IMR-90 (cell line): ENCODE measurements around the gene GLE1. TPM values are rescaled to one million over a fixed set of nuclear protein-coding genes. Genes with fewer than 3 reads are reported as not detected.

Source experiments
- ATAC-seq: fragments of 200-7000 bp; cut with Tn5 transposase; 2 replicates; pipeline ENCODE4 v1.9.1; 2020; ENCODE audit warnings: low read depth, mild to moderate bottlenecking, moderate library complexity
- BruUV-seq: library from RNA; stranded (reverse); fragments of 400-500 nt; replicated peaks from 2 replicates; lab custom pipeline; 2021; lab: Mats Ljungman, UMichigan
- CTCF ChIA-PET: fragments of 300-600 bp; formaldehyde crosslinking; extraction: SDS; loops from one replicate; lab custom pipeline; 2021; ENCODE audit warnings: antibody characterized with exemption; lab: Yijun Ruan, JAX
- POLR2A ChIA-PET: fragments of 300-600 bp; sonication (Branson Sonifier 250); formaldehyde crosslinking; loops from one replicate; lab custom pipeline; 2022; ENCODE audit warnings: antibody characterized with exemption; ENCODE audit not compliant: unreplicated experiment; lab: Charles Lee
- DNase-seq: peaks from one replicate; pipeline ENCODE4 v3.0.0; 2013
- H2AFZ ChIP-seq: replicated peaks from 2 replicates; pipeline ENCODE3; 2013; ENCODE audit warnings: low read length, mild to moderate bottlenecking; ENCODE audit not compliant: poor library complexity
- H2AK5ac ChIP-seq: 2 replicates; pipeline ENCODE4 v1.6.1; 2013; ENCODE audit warnings: low read depth, low read length, inconsistent platforms
- H2AK9ac ChIP-seq: replicated peaks from 2 replicates; pipeline ENCODE3; 2013; ENCODE audit warnings: mild to moderate bottlenecking, low read depth, low read length, moderate library complexity; ENCODE audit not compliant: poor library complexity
- H2BK120ac ChIP-seq: 2 replicates; pipeline ENCODE4 v1.6.1; 2013; ENCODE audit warnings: low read depth, low read length, inconsistent platforms
- H2BK15ac ChIP-seq: 3 replicates; pipeline ENCODE4 v1.6.1; 2013; ENCODE audit warnings: low read depth, low read length, inconsistent platforms
- H2BK20ac ChIP-seq: 2 replicates; pipeline ENCODE4 v1.6.1; 2013; ENCODE audit warnings: low read depth, mild to moderate bottlenecking, inconsistent platforms, low read length, moderate library complexity
- H2BK5ac ChIP-seq: 2 replicates; pipeline ENCODE4 v1.6.1; 2013; ENCODE audit warnings: mild to moderate bottlenecking, low read depth, low read length, inconsistent platforms; ENCODE audit not compliant: poor library complexity, severe bottlenecking
- H3K14ac ChIP-seq: replicated peaks from 2 replicates; pipeline ENCODE4 v1.6.1; 2013; ENCODE audit warnings: low read depth, low read length, inconsistent platforms
- H3K18ac ChIP-seq: 2 replicates; pipeline ENCODE4 v1.6.1; 2013; ENCODE audit warnings: low read depth, low read length, control low read depth
- H3K23ac ChIP-seq: 2 replicates; pipeline ENCODE4 v1.6.1; 2013; ENCODE audit warnings: low read depth, low read length, inconsistent platforms
- H3K27ac ChIP-seq: 2 replicates; pipeline ENCODE4 v1.5.1; 2013; ENCODE audit warnings: mild to moderate bottlenecking, control low read depth, low read length; ENCODE audit not compliant: insufficient read depth
- H3K27me3 ChIP-seq: 2 replicates; pipeline ENCODE4 v1.6.1; 2013; ENCODE audit warnings: low read length; ENCODE audit not compliant: control insufficient read depth, insufficient read depth
- H3K36me3 ChIP-seq: 2 replicates; pipeline ENCODE4 v1.6.1; 2013; ENCODE audit warnings: low read length, mixed read lengths; ENCODE audit not compliant: control insufficient read depth, insufficient read depth
- H3K4ac ChIP-seq: 2 replicates; pipeline ENCODE4 v1.6.1; 2013; ENCODE audit warnings: low read depth, low read length, inconsistent platforms
- H3K4me1 ChIP-seq: 2 replicates; pipeline ENCODE4 v1.6.1; 2013; ENCODE audit warnings: low read length, mixed read lengths; ENCODE audit not compliant: control insufficient read depth, insufficient read depth
- H3K4me2 ChIP-seq: 2 replicates; pipeline ENCODE4 v1.6.1; 2013; ENCODE audit warnings: low read depth, mild to moderate bottlenecking, control low read depth, low read length, moderate library complexity
- H3K4me3 ChIP-seq: 2 replicates; pipeline ENCODE4 v1.5.1; 2013; ENCODE audit warnings: low read depth, mild to moderate bottlenecking, control low read depth, low read length, moderate library complexity; ENCODE audit not compliant: insufficient read depth
- H3K56ac ChIP-seq: 2 replicates; pipeline ENCODE4 v1.6.1; 2013; ENCODE audit warnings: low read length, inconsistent platforms; ENCODE audit not compliant: insufficient read depth; ENCODE audit errors: extremely low read depth
- H3K79me1 ChIP-seq, 2 experiments: 2 replicates each; pipeline ENCODE4 v1.6.1; 2013; ENCODE audit warnings: low read length in 2 of 2, inconsistent platforms in 1 of 2, low read depth in 1 of 2
- H3K9ac ChIP-seq: 2 replicates; pipeline ENCODE4 v1.6.1; 2013; ENCODE audit warnings: low read depth, low read length, control low read depth
- H3K9me1 ChIP-seq: 2 replicates; pipeline ENCODE4 v1.6.1; 2013; ENCODE audit warnings: low read length, inconsistent platforms; ENCODE audit not compliant: insufficient read depth
- H3K9me3 ChIP-seq: 2 replicates; pipeline ENCODE4 v1.6.1; 2013; ENCODE audit warnings: low read length; ENCODE audit not compliant: control insufficient read depth, insufficient read depth
- H4K20me1 ChIP-seq: 2 replicates; pipeline ENCODE4 v1.6.1; 2013; ENCODE audit warnings: low read length, inconsistent platforms; ENCODE audit not compliant: insufficient read depth
- H4K5ac ChIP-seq: 2 replicates; pipeline ENCODE4 v1.6.1; 2013; ENCODE audit warnings: mild to moderate bottlenecking, low read depth, low read length, control low read depth
- H4K8ac ChIP-seq, 2 experiments: 2 replicates each; pipeline ENCODE4 v1.6.1; 2013; ENCODE audit warnings: low read depth in 2 of 2, low read length in 2 of 2, control low read depth in 1 of 2, inconsistent platforms in 1 of 2
- H4K91ac ChIP-seq: 2 replicates; pipeline ENCODE4 v1.6.1; 2013; ENCODE audit warnings: low read depth, low read length, inconsistent platforms; ENCODE audit not compliant: insufficient read depth
- BHLHE40 ChIP-seq: fragments of 150-350 bp; IDR thresholded peaks from 2 replicates; pipeline ENCODE4 v1.6.1; 2016; ENCODE audit warnings: mild to moderate bottlenecking, low read depth, low read length
- CEBPB ChIP-seq: IDR thresholded peaks from 2 replicates; pipeline ENCODE4 v1.6.1; 2012; ENCODE audit warnings: low read depth, low read length, improper control_type of control experiment
- CHD1 ChIP-seq: IDR thresholded peaks from 2 replicates; pipeline ENCODE4 v1.6.1; 2012; ENCODE audit warnings: low read depth, low read length, improper control_type of control experiment
- MAFK ChIP-seq: IDR thresholded peaks from 2 replicates; pipeline ENCODE4 v1.6.1; 2012; ENCODE audit warnings: low read depth, low read length, improper control_type of control experiment
- RAD21 ChIP-seq: IDR thresholded peaks from 2 replicates; pipeline ENCODE4 v1.6.1; 2012; ENCODE audit warnings: low read length, improper control_type of control experiment
- SMC3 ChIP-seq: fragments of 150-350 bp; IDR thresholded peaks from 2 replicates; pipeline ENCODE4 v1.6.1; 2016; ENCODE audit warnings: low read depth, mild to moderate bottlenecking, antibody characterized with exemption, low read length, moderate library complexity
- USF2 ChIP-seq: fragments of 150-350 bp; IDR thresholded peaks from 2 replicates; pipeline ENCODE4 v1.6.1; 2017; ENCODE audit warnings: mild to moderate bottlenecking, antibody characterized with exemption, low read length, low read depth
- WGBS, 2 experiments: methylation state at CpG; one replicate each; pipeline versions ENCODE4 v1.1.5 to v1.1.7; 2013; ENCODE audit warnings: missing lambda C conversion rate in 2 of 2; ENCODE audit not compliant: insufficient read length in 1 of 2; ENCODE audit errors: extremely low coverage in 2 of 2; 5-methylcytosine and 5-hydroxymethylcytosine counted together
- dilution Hi-C: fragments of 300-500 bp; cut with HindIII; formaldehyde crosslinking; loops from one replicate; pipeline ENCODE4 v1.14.3; 2018; ENCODE audit warnings: low sequenced_read_pairs; ENCODE audit not compliant: unreplicated experiment
- in situ Hi-C: fragments of 300-500 bp; cut with MboI; formaldehyde crosslinking; loops from 3 replicates; pipeline ENCODE4 v1.14.3; 2019; ENCODE audit warnings: low sequenced_read_pairs, inconsistent platforms, mixed read lengths
- intact Hi-C: fragments of 100-400 bp; cut with micrococcal nuclease; formaldehyde crosslinking; loops from 2 replicates; pipeline ENCODE4 v1.10.0; 2022
- polyA plus RNA-seq, 3 experiments: library from polyadenylated mRNA; depleted of rRNA; stranded (reverse); fragments of >200 nt; gene quantifications; 2 replicates each; pipeline ENCODE4 v1.2.3, GENCODE V29; 2012; ENCODE audit warnings: low replicate concordance in 1 of 3
- total RNA-seq: library from RNA; depleted of rRNA; stranded (reverse); fragments of >200 nt; gene quantifications from 2 replicates; pipeline ENCODE4 v1.2.3, GENCODE V29; 2012
- TF ChIP-seq, protein P1 (sequence below): conservative IDR thresholded peaks from 2 replicates; pipeline ENCODE4 v1.5.1; 2012; ENCODE audit warnings: mild to moderate bottlenecking, low read depth, low read length, improper control_type of control experiment
- TF ChIP-seq, protein P2 (sequence below): fragments of 150-350 bp; IDR thresholded peaks from 2 replicates; pipeline ENCODE4 v1.6.1; 2016; ENCODE audit warnings: low read depth, mild to moderate bottlenecking, low read length, moderate library complexity, borderline replicate concordance

Gene GLE1
- total and polyA plus RNA-seq, 2 of the 4 experiments (the other 2 are of a cell fraction): 14.3 to 39.4 TPM

DNA sequence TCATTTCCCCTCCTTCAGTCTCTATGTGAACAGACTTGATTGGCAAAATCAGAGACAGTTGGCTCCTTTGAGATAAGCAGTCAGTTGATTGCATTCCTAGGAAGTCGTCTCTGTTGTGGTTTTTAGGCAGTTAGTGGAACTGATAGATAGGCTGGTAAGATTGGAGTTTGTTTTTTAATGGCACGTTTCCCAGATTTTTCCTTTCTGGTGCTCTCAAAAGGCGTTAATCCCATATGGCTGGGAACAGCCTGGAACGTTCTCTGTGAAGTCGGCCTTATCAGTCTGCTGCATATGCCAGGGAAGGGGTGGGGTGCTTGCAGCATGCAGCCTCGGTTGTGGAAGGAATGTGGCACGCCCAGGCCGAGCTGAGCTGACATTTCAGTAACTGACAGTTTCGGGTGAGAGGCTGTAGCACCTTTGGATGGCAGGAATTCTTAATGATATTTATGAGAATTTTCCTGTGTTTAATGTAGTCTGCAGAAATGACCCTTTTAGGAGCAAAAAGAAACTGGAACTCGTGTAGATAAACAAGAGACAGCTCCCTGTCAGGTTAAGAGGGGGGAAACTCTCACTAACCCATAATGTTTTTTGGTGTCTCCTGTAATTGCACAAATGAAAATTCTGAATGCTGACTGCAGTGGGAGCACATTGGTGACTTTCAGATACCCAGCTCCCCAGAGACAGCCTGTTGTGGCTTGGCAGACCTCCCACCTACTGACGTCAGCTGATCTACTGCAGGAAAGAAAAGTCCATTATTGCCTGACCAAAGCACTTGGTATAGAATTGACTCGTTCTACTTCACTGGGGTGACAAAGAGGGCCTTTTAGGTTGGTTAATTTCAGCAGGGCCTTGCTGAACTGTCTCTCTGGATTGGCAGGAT, 54.2 kb downstream of the GLE1 start (continued):
- no peak for TF ChIP-seq USF2
- no peak for TF ChIP-seq CHD1
- TF ChIP-seq SMC3: no peak

- peaks cover 3% of the 10 kb centered on the region; the same call in 1 of the 2 replicates for H3K4me1 ChIP-seq
- dilution Hi-C loops: no loop called here
- no peak for TF ChIP-seq SMC3
- no peak for TF ChIP-seq BHLHE40
- TF ChIP-seq MAFK: no peak
- TF ChIP-seq, protein P1, sequence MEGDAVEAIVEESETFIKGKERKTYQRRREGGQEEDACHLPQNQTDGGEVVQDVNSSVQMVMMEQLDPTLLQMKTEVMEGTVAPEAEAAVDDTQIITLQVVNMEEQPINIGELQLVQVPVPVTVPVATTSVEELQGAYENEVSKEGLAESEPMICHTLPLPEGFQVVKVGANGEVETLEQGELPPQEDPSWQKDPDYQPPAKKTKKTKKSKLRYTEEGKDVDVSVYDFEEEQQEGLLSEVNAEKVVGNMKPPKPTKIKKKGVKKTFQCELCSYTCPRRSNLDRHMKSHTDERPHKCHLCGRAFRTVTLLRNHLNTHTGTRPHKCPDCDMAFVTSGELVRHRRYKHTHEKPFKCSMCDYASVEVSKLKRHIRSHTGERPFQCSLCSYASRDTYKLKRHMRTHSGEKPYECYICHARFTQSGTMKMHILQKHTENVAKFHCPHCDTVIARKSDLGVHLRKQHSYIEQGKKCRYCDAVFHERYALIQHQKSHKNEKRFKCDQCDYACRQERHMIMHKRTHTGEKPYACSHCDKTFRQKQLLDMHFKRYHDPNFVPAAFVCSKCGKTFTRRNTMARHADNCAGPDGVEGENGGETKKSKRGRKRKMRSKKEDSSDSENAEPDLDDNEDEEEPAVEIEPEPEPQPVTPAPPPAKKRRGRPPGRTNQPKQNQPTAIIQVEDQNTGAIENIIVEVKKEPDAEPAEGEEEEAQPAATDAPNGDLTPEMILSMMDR: no peak
- TF ChIP-seq, protein P2, sequence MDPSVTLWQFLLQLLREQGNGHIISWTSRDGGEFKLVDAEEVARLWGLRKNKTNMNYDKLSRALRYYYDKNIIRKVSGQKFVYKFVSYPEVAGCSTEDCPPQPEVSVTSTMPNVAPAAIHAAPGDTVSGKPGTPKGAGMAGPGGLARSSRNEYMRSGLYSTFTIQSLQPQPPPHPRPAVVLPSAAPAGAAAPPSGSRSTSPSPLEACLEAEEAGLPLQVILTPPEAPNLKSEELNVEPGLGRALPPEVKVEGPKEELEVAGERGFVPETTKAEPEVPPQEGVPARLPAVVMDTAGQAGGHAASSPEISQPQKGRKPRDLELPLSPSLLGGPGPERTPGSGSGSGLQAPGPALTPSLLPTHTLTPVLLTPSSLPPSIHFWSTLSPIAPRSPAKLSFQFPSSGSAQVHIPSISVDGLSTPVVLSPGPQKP: no peak
- TF ChIP-seq CEBPB: no peak
- TF ChIP-seq RAD21: no peak
- TF ChIP-seq CHD1: no peak
- ChIA-PET POLR2A (no interaction called here), CTCF (no interaction called here)
- no peak for ATAC-seq
- intact Hi-C loops: no loop called here
- no peak for DNase-seq
- H4K20me1 ChIP-seq: peaks cover 65% of the 10 kb centered on the region
- no peak overlapping the region for H3K4ac ChIP-seq
- H2AK5ac ChIP-seq: no peak overlapping the region
- in situ Hi-C loops: no loop called here
- no peak overlapping the region for H4K91ac ChIP-seq
- no peaks in the 10 kb centered on the region for H3K9me3 ChIP-seq
- H2BK120ac ChIP-seq: no peak overlapping the region
- no peak overlapping the region for H3K14ac ChIP-seq
- H2AFZ ChIP-seq: no peak overlapping the region
- H3K4me2 ChIP-seq: no peak overlapping the region
- no peak overlapping the region for H3K56ac ChIP-seq
- WGBS, 2 experiments: no CpG with 5 or more reads among the region's 4 CpGs
- no peak overlapping the region for H4K5ac ChIP-seq
- H3K18ac ChIP-seq: no peak overlapping the region
- no TSS peak for BruUV-seq
- H2BK5ac ChIP-seq: no peak overlapping the region
- no peaks in the 10 kb centered on the region for H3K27me3 ChIP-seq
- no peak overlapping the region for H3K23ac ChIP-seq
- peaks cover 11% of the 10 kb centered on the region for H3K9me1 ChIP-seq
- peaks cover 33 to 76% of the 10 kb centered on the region in 2 experiments for H3K79me1 ChIP-seq
- no peak overlapping the region for H4K8ac ChIP-seq
- no peak overlapping the region for H3K27ac ChIP-seq
- H2BK15ac ChIP-seq: no peak overlapping the region
- H2AK9ac ChIP-seq: no peak overlapping the region
- no peak overlapping the region for H2BK20ac ChIP-seq
- H3K36me3 ChIP-seq: peaks cover 30% of the 10 kb centered on the region
- H3K4me3 ChIP-seq: no peak overlapping the region
- H3K9ac ChIP-seq: no peak overlapping the region
Measured at GRCh38 chr9:128565578-128565977, 61.1 kb downstream of the GLE1 start.
